ENCODE results near the gene CLPSL2.

The CLPSL2 gene

DNA sequence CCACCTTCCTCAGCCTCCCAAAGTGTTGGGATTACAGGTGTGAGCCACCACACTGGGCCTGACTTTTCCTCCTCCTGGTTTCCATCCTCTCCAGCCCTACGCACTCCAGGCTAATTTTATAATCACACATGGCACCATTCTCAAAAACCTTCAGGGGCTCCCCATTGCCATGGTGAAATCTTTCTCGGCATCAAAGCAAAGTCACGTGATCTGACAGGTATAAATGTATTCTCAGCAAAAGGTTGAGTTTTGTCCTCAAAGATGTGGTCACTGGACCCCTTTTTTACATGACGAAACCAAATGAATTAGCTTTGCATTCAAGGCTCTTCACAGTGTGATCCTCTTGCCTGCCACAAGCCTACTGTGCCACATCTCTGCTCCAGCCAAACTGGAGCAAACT, 24.1 kb upstream of the CLPSL2 start:
- TF ChIP-seq, protein P1, sequence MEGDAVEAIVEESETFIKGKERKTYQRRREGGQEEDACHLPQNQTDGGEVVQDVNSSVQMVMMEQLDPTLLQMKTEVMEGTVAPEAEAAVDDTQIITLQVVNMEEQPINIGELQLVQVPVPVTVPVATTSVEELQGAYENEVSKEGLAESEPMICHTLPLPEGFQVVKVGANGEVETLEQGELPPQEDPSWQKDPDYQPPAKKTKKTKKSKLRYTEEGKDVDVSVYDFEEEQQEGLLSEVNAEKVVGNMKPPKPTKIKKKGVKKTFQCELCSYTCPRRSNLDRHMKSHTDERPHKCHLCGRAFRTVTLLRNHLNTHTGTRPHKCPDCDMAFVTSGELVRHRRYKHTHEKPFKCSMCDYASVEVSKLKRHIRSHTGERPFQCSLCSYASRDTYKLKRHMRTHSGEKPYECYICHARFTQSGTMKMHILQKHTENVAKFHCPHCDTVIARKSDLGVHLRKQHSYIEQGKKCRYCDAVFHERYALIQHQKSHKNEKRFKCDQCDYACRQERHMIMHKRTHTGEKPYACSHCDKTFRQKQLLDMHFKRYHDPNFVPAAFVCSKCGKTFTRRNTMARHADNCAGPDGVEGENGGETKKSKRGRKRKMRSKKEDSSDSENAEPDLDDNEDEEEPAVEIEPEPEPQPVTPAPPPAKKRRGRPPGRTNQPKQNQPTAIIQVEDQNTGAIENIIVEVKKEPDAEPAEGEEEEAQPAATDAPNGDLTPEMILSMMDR (conservative IDR thresholded peaks at IDR 0.05; ENCODE audit: low read depth, low read length), result no peak
- no peaks in the 10 kb centered on the region for H3K79me2 ChIP-seq (ENCODE audit: insufficient read depth, low read depth)
- no peaks in the 10 kb centered on the region for H3K36me3 ChIP-seq (ENCODE audit: insufficient read depth)
- H2AFZ ChIP-seq (ENCODE audit: low read depth), result no peak overlapping the region
- H3K27me3 ChIP-seq (ENCODE audit: insufficient read depth, low read depth), result no peaks in the 10 kb centered on the region
- H3K4me3 ChIP-seq (IDR thresholded peaks at IDR 0.05; ENCODE audit: insufficient read depth, low read depth, low read length), result no peak overlapping the region
- H3K27ac ChIP-seq, result no peak overlapping the region
- H3K4me2 ChIP-seq, result no peak overlapping the region
- no peaks in the 10 kb centered on the region for H3K4me1 ChIP-seq (ENCODE audit: low read depth, poor library complexity, severe bottlenecking)
- no peaks in the 10 kb centered on the region for H4K20me1 ChIP-seq (ENCODE audit: insufficient read depth)
- no peak overlapping the region for H3K9ac ChIP-seq

DNA sequence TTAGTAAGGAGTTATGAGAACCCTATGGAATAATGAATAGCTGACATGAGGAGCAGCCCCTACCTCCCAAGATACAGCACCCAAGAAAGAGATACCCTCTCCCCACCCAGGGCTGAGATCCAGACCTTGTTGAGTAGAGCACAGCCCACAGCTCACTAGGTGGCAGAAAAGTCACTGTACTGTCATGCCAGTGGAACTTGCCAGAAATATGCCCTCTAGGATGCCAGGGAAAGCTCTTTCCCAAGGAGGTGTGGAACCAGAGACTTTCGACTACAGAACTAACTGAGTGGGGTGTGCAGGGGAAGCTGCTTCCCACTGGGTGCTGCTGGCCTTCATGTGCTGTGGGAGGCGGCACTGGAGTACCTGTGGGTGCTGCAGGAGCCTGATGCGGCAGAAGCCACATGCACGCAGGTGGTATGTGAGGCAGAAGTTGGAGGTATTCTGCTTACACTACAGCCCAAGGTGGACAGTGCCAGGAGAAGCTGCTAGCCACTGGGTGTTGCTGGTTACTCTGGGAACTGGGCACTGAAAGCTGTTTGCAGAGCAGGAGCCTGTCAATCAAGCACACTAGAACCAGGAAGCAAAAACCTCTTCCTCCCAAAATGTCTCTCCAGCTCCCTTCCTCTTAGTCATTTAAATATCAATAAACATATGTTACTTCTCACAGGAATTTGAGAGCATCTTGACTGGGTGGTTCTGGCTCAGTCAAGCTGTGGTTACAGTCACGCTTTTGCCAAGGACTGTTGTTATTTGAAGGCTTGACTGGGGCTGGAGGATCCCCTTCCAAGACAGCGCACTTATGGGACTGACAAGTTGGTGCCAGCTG, 21.7 kb upstream of the CLPSL2 start:
- H4K20me1 ChIP-seq (ENCODE audit: insufficient read depth), result no peaks in the 10 kb centered on the region
- H2AFZ ChIP-seq (ENCODE audit: low read depth), result no peak overlapping the region
- no peak overlapping the region for H3K9ac ChIP-seq
- H3K79me2 ChIP-seq (ENCODE audit: insufficient read depth, low read depth), result no peaks in the 10 kb centered on the region
- no peak overlapping the region for H3K4me2 ChIP-seq
- H3K27ac ChIP-seq, result no peak overlapping the region
- H3K4me3 ChIP-seq (IDR thresholded peaks at IDR 0.05; ENCODE audit: insufficient read depth, low read depth, low read length), result no peak overlapping the region
- TF ChIP-seq, protein P1 (conservative IDR thresholded peaks at IDR 0.05; ENCODE audit: low read depth, low read length), result no peak
- H3K36me3 ChIP-seq (ENCODE audit: insufficient read depth), result no peaks in the 10 kb centered on the region
- no peaks in the 10 kb centered on the region for H3K4me1 ChIP-seq (ENCODE audit: low read depth, poor library complexity, severe bottlenecking)
- no peaks in the 10 kb centered on the region for H3K27me3 ChIP-seq (ENCODE audit: insufficient read depth, low read depth)

DNA sequence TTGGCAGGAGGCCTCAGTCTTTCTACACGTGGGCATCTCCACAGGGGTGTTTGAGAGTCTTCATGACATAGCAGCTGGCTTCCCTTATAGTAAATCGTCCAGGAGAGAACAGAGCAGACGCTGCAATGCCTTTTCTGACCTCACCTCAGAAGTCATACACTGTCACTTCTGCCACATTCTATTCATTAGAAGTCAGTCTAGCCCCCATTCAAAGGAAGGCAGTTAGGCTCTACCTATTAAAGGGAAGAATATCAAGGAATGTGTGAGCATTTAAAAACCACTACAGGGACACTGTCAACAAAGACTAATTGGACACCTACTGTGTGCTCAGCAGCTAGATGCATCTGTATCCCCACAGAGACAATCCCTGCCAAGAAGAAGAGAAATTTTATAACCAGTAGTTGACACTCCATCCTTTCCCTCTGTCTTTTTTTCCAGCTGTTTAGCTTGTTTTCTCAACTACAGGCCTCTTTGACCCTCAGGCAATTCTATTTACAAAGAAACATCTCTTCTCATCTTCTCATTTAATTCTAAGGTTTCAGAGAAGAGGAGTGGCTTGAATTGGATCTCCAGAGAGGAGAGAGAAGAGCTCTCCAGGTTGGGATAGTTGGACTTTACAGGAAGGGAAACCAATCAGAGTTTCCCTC, 21.0 kb upstream of the CLPSL2 start:
- TF ChIP-seq, protein P1 (conservative IDR thresholded peaks at IDR 0.05; ENCODE audit: low read depth, low read length), result no peak

DNA sequence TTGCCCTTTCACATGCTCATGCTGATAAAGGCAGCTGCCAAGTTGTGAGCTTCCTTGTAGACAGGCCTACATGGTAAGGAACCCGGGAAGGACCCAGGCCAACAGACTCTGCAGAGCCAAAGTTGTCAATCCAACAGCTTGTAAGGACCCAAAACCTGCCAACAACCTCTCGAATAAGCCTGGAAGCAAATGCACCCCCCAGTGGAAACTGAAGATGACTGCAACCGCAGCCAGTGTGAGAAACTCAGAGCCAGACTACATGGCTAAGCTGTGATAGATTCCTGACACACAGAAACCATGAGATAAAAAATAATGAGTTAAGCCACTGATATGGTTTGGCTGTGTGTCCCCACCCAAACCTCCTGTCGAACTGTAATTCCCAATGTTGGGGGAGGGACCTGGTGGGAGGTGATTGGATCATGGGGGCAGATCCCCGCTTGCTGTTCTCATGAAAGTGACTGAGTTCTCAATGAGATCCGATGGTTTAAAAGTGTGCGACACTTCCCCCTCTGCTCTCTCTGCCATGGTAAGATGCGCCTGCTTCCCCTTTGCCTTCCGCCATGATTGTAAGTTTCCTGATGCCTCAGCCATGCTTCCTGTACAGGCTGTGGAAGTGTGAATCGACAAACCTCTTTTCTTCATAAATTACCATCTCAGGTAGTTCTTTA, 18.8 kb upstream of the CLPSL2 start:
- Histone ChIP-seq H3K4me3 (IDR thresholded peaks at IDR 0.05; ENCODE audit: insufficient read depth, low read depth, low read length) (no peak overlapping the region), H3K4me2 (no peak overlapping the region), H2AFZ (ENCODE audit: low read depth) (no peak overlapping the region), H3K27ac (no peak overlapping the region), H4K20me1 (ENCODE audit: insufficient read depth) (no peaks in the 10 kb centered on the region), H3K79me2 (ENCODE audit: insufficient read depth, low read depth) (no peaks in the 10 kb centered on the region), H3K36me3 (ENCODE audit: insufficient read depth) (no peaks in the 10 kb centered on the region), H3K4me1 (ENCODE audit: low read depth, poor library complexity, severe bottlenecking) (no peaks in the 10 kb centered on the region), H3K27me3 (ENCODE audit: insufficient read depth, low read depth) (no peaks in the 10 kb centered on the region), H3K9ac (no peak overlapping the region)
- TF ChIP-seq, protein P1 (conservative IDR thresholded peaks at IDR 0.05; ENCODE audit: low read depth, low read length), result no peak

More for the DNA sequence above, 21.0 kb upstream of the CLPSL2 start:
- Histone ChIP-seq H3K4me2 (no peak overlapping the region), H3K27me3 (ENCODE audit: insufficient read depth, low read depth) (no peaks in the 10 kb centered on the region), H3K36me3 (ENCODE audit: insufficient read depth) (no peaks in the 10 kb centered on the region), H3K27ac (no peak overlapping the region), H3K9ac (no peak overlapping the region), H3K4me3 (IDR thresholded peaks at IDR 0.05; ENCODE audit: insufficient read depth, low read depth, low read length) (no peak overlapping the region), H3K4me1 (ENCODE audit: low read depth, poor library complexity, severe bottlenecking) (no peaks in the 10 kb centered on the region), H3K79me2 (ENCODE audit: insufficient read depth, low read depth) (no peaks in the 10 kb centered on the region), H4K20me1 (ENCODE audit: insufficient read depth) (no peaks in the 10 kb centered on the region), H2AFZ (ENCODE audit: low read depth) (no peak overlapping the region)
